GM23338 (cell line): Measurements from ENCODE around the gene MZT2A. TPM values are rescaled to one million over a fixed set of nuclear protein-coding genes. Genes with fewer than 3 reads are reported as not detected.
"Not testable (repeated sequence)": the region's sequence is repeated elsewhere in the genome, so short reads cannot be mapped to it uniquely, and the experiment has no call there.

Experiments
- ATAC-seq: fragments of 200-7000 bp; cut with Tn5 transposase; 3 replicates; pipeline ENCODE4 v1.9.1; 2020
- DNase-seq: peaks from one replicate; pipeline ENCODE4 v3.0.0-alpha.2; 2015; ENCODE audit warnings: low spot score
- H2AFZ ChIP-seq: fragments of 200-600 bp; sonication (generic); 2 replicates; pipeline ENCODE4 v1.8.0; 2016; ENCODE audit warnings: antibody characterized with exemption, mild to moderate bottlenecking, moderate library complexity
- H3F3A ChIP-seq: fragments of 200-600 bp; sonication (generic); replicated peaks from 2 replicates; pipeline ENCODE4 v1.8.0; 2017; ENCODE audit warnings: antibody characterized with exemption, mixed run types, low read depth
- H3K27ac ChIP-seq: fragments of 200-600 bp; sonication (generic); 2 replicates; pipeline ENCODE4 v1.6.1; 2016; ENCODE audit warnings: low read depth
- H3K27me3 ChIP-seq: fragments of 200-600 bp; sonication (generic); 2 replicates; pipeline ENCODE4 v1.8.0; 2016; ENCODE audit warnings: mild to moderate bottlenecking, mixed run types, moderate library complexity; ENCODE audit not compliant: insufficient read depth
- H3K36me3 ChIP-seq: fragments of 200-600 bp; sonication (generic); 2 replicates; pipeline ENCODE4 v1.8.0; 2016; ENCODE audit warnings: mild to moderate bottlenecking; ENCODE audit not compliant: insufficient read depth
- H3K4me1 ChIP-seq: fragments of 200-600 bp; sonication (generic); 2 replicates; pipeline ENCODE4 v1.8.0; 2016; ENCODE audit warnings: mild to moderate bottlenecking, moderate library complexity; ENCODE audit not compliant: insufficient read depth
- H3K4me2 ChIP-seq: fragments of 200-600 bp; sonication (generic); 2 replicates; pipeline ENCODE4 v1.7.1; 2017; ENCODE audit warnings: mixed run types
- H3K4me3 ChIP-seq: fragments of 200-600 bp; sonication (generic); 2 replicates; pipeline ENCODE4 v1.6.1; 2016; ENCODE audit warnings: mixed run types
- H3K79me2 ChIP-seq: fragments of 200-600 bp; sonication (generic); replicated peaks from 2 replicates; pipeline ENCODE4 v1.8.0; 2017; ENCODE audit warnings: mild to moderate bottlenecking; ENCODE audit not compliant: insufficient read depth
- H3K9me2 ChIP-seq: fragments of 200-600 bp; sonication (generic); 2 replicates; pipeline ENCODE4 v1.8.0; 2017; ENCODE audit not compliant: insufficient read depth
- H4K20me1 ChIP-seq: fragments of 200-600 bp; sonication (generic); replicated peaks from 2 replicates; pipeline ENCODE4 v1.8.0; 2017; ENCODE audit warnings: mild to moderate bottlenecking; ENCODE audit not compliant: insufficient read depth
- H3K27ac Mint-ChIP-seq: 2 replicates; pipeline ENCODE4 v1.8.0; 2020; ENCODE audit warnings: inconsistent platforms, mild to moderate bottlenecking, moderate library complexity, mixed read lengths
- H3K27me3 Mint-ChIP-seq: 3 replicates; pipeline ENCODE4 v1.8.0; 2022; ENCODE audit warnings: low read depth, mild to moderate bottlenecking, moderate library complexity, mixed read lengths, inconsistent platforms; ENCODE audit not compliant: insufficient read depth, poor library complexity
- H3K36me3 Mint-ChIP-seq: 3 replicates; pipeline ENCODE4 v1.8.0; 2021; ENCODE audit warnings: low read depth, mild to moderate bottlenecking, inconsistent platforms, moderate library complexity, mixed read lengths
- H3K4me1 Mint-ChIP-seq: 3 replicates; pipeline ENCODE4 v1.8.0; 2020; ENCODE audit warnings: mild to moderate bottlenecking, inconsistent platforms, mixed read lengths
- H3K4me3 Mint-ChIP-seq: 3 replicates; pipeline ENCODE4 v1.8.0; 2021; ENCODE audit warnings: moderate library complexity, mild to moderate bottlenecking, inconsistent platforms, mixed read lengths
- H3K9me3 Mint-ChIP-seq: 3 replicates; pipeline ENCODE4 v1.8.0; 2020; ENCODE audit warnings: moderate library complexity, mild to moderate bottlenecking, inconsistent platforms, mixed read lengths
- CREB1 ChIP-seq: fragments of 250-450 bp; sonication (Bioruptor Pico); IDR thresholded peaks from 2 replicates; pipeline ENCODE4 v1.5.0; 2020; ENCODE audit warnings: low read depth, mild to moderate bottlenecking, moderate library complexity
- POLR2AphosphoS5 ChIP-seq: IDR thresholded peaks from 2 replicates; pipeline ENCODE4 v1.6.1; 2016; ENCODE audit warnings: antibody characterized with exemption, low read depth
- polyA plus RNA-seq: library from polyadenylated mRNA; unstranded; fragments of >200 nt; fragmentation: Nextera tagmentation; extraction: Ambion mirVana; gene quantifications from 2 replicates; pipeline ENCODE4 v1.2.1, GENCODE V29; 2016
- total RNA-seq: library from RNA; depleted of rRNA; stranded (reverse); fragments of >200 nt; shearing (Covaris generic); gene quantifications from 2 replicates; pipeline ENCODE4 v1.2.3, GENCODE V29; 2014
- TF ChIP-seq, protein P1 (sequence below), 2 experiments: fragments of 200-600 bp in 1 of 2; sonication (generic) in 1 of 2; conservative IDR thresholded peaks; 2 replicates each; pipeline versions ENCODE4 v1.5.1 to v1.6.1; 2016 to 2017; ENCODE audit warnings: antibody characterized with exemption in 2 of 2, low read depth in 2 of 2, mild to moderate bottlenecking in 2 of 2, moderate library complexity in 1 of 2

The MZT2A gene
- total and polyA plus RNA-seq, 2 experiments from 2014 or later, result 69.0 to 120 TPM

DNA sequence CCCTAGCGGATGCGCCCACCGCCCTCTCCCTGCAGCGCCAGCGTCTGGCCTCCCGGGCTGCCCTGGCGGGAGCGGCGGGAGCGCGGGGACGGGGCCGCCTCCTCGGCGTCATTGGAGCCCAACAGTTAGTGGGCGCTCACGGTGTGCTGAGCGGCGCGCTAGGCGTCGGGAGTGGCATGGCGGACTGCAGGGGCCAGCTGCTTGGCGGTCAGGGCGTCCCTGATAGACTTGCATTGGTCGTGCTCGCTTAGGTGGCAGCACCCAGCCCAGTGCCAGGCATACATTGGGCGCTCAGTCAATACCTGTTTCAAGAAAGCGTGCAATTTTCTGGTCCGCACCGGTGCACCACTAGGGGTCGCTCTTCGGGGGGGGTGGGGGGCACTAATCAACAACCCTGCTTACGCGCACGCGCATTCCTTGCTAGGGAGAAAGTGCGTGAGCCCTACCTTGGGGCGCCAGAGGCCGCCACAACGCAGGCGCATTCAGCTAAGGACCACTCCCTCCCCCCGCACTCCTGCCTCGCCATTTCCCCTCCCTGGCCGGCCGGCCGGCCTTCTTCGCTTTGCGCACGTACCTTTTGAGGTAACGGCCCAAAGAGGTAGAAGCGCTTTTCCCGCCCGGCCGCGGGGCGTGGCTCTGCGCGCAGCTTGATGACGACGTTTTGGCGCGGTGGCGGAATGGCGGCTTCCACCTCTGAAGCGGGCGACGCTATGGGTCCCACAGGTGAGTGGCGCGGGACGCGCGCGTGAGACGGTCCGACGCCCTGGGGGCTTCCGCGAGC, 411 bp upstream of the MZT2A start:
- peaks cover 12% of the 10 kb centered on the region for H3K4me1 Mint-ChIP-seq
- H3K4me3 Mint-ChIP-seq, result peak overlapping the region; percentile 99
- peaks cover 20% of the 10 kb centered on the region for H3K36me3 Mint-ChIP-seq
- Histone ChIP-seq H3K4me1 (no peaks in the 10 kb centered on the region; the same call in 1 of the 2 replicates), H3K9me2 (no peaks in the 10 kb centered on the region), H4K20me1 (no peaks in the 10 kb centered on the region), H2AFZ (peak overlapping the region; percentile 86; the same call in 1 of the 2 replicates), H3K79me2 (peaks cover 44% of the 10 kb centered on the region), H3F3A (no peaks in the 10 kb centered on the region), H3K27ac (peak overlapping the region; percentile 94), H3K4me2 (peak overlapping the region; percentile 95), H3K4me3 (peak overlapping the region; percentile 90), H3K27me3 (no peaks in the 10 kb centered on the region), H3K36me3 (no peaks in the 10 kb centered on the region)
- H3K27me3 Mint-ChIP-seq, result peaks cover 19% of the 10 kb centered on the region
- H3K9me3 Mint-ChIP-seq, result no peaks in the 10 kb centered on the region; the same call in 1 of the 3 replicates
- peak; percentile 84 for ATAC-seq
- TF ChIP-seq POLR2AphosphoS5, result no peak; the same call in none of the 2 replicates
- peak; percentile 93 for TF ChIP-seq CREB1 (CRISPR knock-in tag)
- TF ChIP-seq, protein P1, sequence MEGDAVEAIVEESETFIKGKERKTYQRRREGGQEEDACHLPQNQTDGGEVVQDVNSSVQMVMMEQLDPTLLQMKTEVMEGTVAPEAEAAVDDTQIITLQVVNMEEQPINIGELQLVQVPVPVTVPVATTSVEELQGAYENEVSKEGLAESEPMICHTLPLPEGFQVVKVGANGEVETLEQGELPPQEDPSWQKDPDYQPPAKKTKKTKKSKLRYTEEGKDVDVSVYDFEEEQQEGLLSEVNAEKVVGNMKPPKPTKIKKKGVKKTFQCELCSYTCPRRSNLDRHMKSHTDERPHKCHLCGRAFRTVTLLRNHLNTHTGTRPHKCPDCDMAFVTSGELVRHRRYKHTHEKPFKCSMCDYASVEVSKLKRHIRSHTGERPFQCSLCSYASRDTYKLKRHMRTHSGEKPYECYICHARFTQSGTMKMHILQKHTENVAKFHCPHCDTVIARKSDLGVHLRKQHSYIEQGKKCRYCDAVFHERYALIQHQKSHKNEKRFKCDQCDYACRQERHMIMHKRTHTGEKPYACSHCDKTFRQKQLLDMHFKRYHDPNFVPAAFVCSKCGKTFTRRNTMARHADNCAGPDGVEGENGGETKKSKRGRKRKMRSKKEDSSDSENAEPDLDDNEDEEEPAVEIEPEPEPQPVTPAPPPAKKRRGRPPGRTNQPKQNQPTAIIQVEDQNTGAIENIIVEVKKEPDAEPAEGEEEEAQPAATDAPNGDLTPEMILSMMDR (conservative IDR thresholded peaks at IDR 0.05; ENCODE audit: low read depth in 2 of 2), result peak; percentile 71 to 73
- peak; percentile 92 for DNase-seq
- peak overlapping the region; percentile 94 for H3K27ac Mint-ChIP-seq

DNA sequence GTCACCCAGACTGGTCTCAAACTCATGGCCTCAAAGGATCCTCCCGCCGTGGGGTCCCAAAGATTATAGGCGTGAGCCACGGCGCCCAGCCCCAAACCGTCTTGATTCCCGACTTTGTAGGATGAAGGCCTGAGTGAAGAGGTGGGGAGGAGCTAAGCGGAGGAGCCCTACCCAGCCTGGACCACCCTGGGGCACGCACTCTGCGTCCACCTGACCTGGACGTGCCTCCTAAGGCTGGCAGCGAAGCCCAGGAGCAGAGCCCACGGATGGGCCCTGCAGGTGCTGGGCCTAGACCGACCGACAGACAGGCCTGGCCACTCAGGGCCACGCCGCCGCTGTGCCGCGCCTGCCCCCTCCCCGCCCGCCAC, 744 bp downstream of the MZT2A start:
- H3K9me3 Mint-ChIP-seq, H3K9me2 ChIP-seq, H3F3A ChIP-seq, H3K36me3 ChIP-seq, H3K27ac Mint-ChIP-seq, H2AFZ ChIP-seq, H3K27me3 ChIP-seq, H3K4me1 ChIP-seq, H3K27ac ChIP-seq, H4K20me1 ChIP-seq: not testable (repeated sequence)
- Mint-ChIP-seq H3K36me3 (peaks cover 18% of the 10 kb centered on the region), H3K4me1 (peaks cover 12% of the 10 kb centered on the region), H3K27me3 (peaks cover 19% of the 10 kb centered on the region), H3K4me3 (peak overlapping the region; percentile 72)
- DNase-seq (peak; percentile 24), ATAC-seq (peak; percentile 6)
- Histone ChIP-seq H3K79me2 (peaks cover 33% of the 10 kb centered on the region), H3K4me3 (peak overlapping the region; percentile 50), H3K4me2 (peak overlapping the region; percentile 74)

DNA sequence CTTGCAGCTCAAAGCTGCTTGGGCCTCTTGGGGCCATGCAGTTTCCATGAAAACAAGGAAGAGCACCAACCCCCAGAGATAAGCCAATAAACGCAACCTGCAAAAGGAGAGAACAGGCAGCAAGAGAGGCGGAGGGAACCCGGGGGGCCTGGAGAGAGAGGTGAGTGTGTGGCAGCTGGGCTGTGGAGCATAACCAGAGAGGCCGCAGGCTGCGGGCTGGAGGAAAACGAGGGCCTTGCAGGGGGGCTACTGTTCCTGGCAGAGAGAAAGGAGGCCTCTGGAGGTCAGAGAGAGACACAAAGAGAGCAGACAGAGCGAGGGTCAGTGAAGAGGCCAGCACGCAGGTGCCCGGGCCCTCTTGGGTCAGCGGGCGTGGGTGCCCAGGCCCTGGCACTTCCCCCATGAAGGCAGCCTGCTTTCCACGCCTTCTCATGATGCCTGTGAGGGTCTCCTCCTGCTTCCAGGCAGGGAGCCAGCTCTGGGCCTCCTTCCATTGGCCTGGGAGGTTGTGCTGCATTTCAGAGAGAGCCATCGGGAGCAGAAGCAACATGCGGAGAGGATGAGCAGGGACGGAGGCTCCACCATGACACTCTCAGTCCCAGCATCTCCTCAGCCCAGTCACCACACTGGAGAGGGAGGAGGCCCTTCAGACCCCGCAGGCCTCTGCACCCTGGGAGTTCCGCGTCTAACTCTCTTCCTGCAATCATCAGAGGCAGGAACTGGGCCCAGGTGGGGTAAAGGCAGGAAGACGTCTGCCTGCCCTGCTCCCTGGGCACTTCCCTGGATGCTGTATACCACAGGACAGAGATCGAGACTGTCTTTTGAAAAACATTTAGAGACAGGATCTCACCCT, 1.4 kb downstream of the MZT2A start:
- ATAC-seq, H3K36me3 ChIP-seq, H3K27ac Mint-ChIP-seq, H4K20me1 ChIP-seq, H3K9me3 Mint-ChIP-seq, H2AFZ ChIP-seq, H3F3A ChIP-seq, H3K4me1 ChIP-seq, H3K9me2 ChIP-seq, H3K27me3 ChIP-seq, H3K27ac ChIP-seq: not testable (repeated sequence)
- H3K4me2 ChIP-seq, result peak overlapping the region; percentile 74
- peak overlapping the region; percentile 72 for H3K4me3 Mint-ChIP-seq
- peak; percentile 8 for DNase-seq
- H3K79me2 ChIP-seq, result peaks cover 27% of the 10 kb centered on the region
- H3K4me1 Mint-ChIP-seq, result peaks cover 12% of the 10 kb centered on the region
- H3K27me3 Mint-ChIP-seq, result peaks cover 19% of the 10 kb centered on the region
- peaks cover 18% of the 10 kb centered on the region for H3K36me3 Mint-ChIP-seq
- peak overlapping the region; percentile 50 for H3K4me3 ChIP-seq
